ENCODE results near the gene FYN.

Gene FYN

GRCh38 chr6:111674413-111674812 is 198.8 kb downstream of the FYN start:
- DNase-seq: no peak

- no peak for DNase-seq
Observed at GRCh38 chr6:111673937-111674336, 199.3 kb downstream of the FYN start.

- no peak for DNase-seq
Observed at GRCh38 chr6:111673532-111673931, 199.7 kb downstream of the FYN start.

GRCh38 chr6:111672761-111673450 is 200.3 kb downstream of the FYN start:
- no peak for DNase-seq

- DNase-seq: no peak
Observed at GRCh38 chr6:111669326-111669725, 203.9 kb downstream of the FYN start.

- no peak for DNase-seq
Observed at GRCh38 chr6:111668410-111668809, 204.8 kb downstream of the FYN start.

- no peak for DNase-seq
Observed at GRCh38 chr6:111667931-111668330, 205.3 kb downstream of the FYN start.

- DNase-seq: no peak
Observed at GRCh38 chr6:111666847-111667246, 206.4 kb downstream of the FYN start.

GRCh38 chr6:111664565-111665030 is 208.7 kb downstream of the FYN start:
- no peak for DNase-seq

GRCh38 chr6:111663692-111664564 is 209.3 kb downstream of the FYN start:
- no peak for DNase-seq

- peak; percentile 17 for DNase-seq
Observed at GRCh38 chr6:111662794-111663593, 210.3 kb downstream of the FYN start.

- DNase-seq: no peak
Observed at GRCh38 chr6:111662072-111662793, 211.0 kb downstream of the FYN start.

GRCh38 chr6:111661541-111662061 is 211.7 kb downstream of the FYN start:
- no peak for DNase-seq

- DNase-seq: no peak
Observed at GRCh38 chr6:111660531-111660930, 212.7 kb downstream of the FYN start.

- no peak for DNase-seq
Observed at GRCh38 chr6:111658462-111659154, 214.6 kb downstream of the FYN start.

- no peak for DNase-seq
Observed at GRCh38 chr6:111657146-111657545, 216.1 kb downstream of the FYN start.

- no peak for DNase-seq
Observed at GRCh38 chr6:111653979-111654378, 219.3 kb downstream of the FYN start.

- DNase-seq: no peak
Observed at GRCh38 chr6:111653434-111653833, 219.8 kb downstream of the FYN start.

- no peak for DNase-seq
Observed at GRCh38 chr6:111652156-111652555, 221.1 kb downstream of the FYN start.

- no peak for DNase-seq
Observed at GRCh38 chr6:111651185-111652034, 221.8 kb downstream of the FYN start.

- DNase-seq: no peak
Observed at GRCh38 chr6:111650049-111650448, 223.2 kb downstream of the FYN start.

All from RPMI8226 (cell line).